MCF 10A (cell line): ENCODE results near the gene MRPL28. TPM values are rescaled to one million over a fixed set of nuclear protein-coding genes. Genes with fewer than 3 reads are reported as not detected.

Experiments used
- BruUV-seq: library from RNA; stranded (reverse); fragments of 400-500 nt; replicated peaks from 2 replicates; lab custom pipeline; 2021; lab: Mats Ljungman, UMichigan
- CTCF ChIA-PET: fragments of 300-600 bp; sonication (Branson Sonifier 250); formaldehyde crosslinking; extraction: SDS; loops from one replicate; lab custom pipeline; 2021; ENCODE audit warnings: antibody characterized with exemption, inconsistent platforms; lab: Yijun Ruan, JAX
- POLR2A ChIA-PET: fragments of 300-600, 350-650 bp; sonication (Branson Sonifier 250); formaldehyde crosslinking; extraction: SDS; loops from one replicate; lab custom pipeline; 2020; ENCODE audit warnings: antibody characterized with exemption, inconsistent platforms; lab: Yijun Ruan, JAX
- DNase-seq: peaks from one replicate; pipeline ENCODE4 v3.0.0-alpha.2; 2018; ENCODE audit not compliant: unreplicated experiment
- H3K27ac Mint-ChIP-seq: one replicate; pipeline ENCODE4 v1.8.0; 2022; ENCODE audit warnings: mild to moderate bottlenecking, low read depth, mixed read lengths; ENCODE audit not compliant: unreplicated experiment
- H3K27me3 Mint-ChIP-seq: one replicate; pipeline ENCODE4 v1.8.0; 2022; ENCODE audit warnings: mixed read lengths; ENCODE audit not compliant: insufficient read depth, unreplicated experiment
- H3K36me3 Mint-ChIP-seq: one replicate; pipeline ENCODE4 v1.8.0; 2022; ENCODE audit warnings: mild to moderate bottlenecking, moderate library complexity, mixed read lengths; ENCODE audit not compliant: insufficient read depth, unreplicated experiment
- H3K4me1 Mint-ChIP-seq: one replicate; pipeline ENCODE4 v1.8.0; 2022; ENCODE audit warnings: mixed read lengths; ENCODE audit not compliant: insufficient read depth, unreplicated experiment
- H3K4me3 Mint-ChIP-seq: one replicate; pipeline ENCODE4 v1.8.0; 2022; ENCODE audit warnings: mild to moderate bottlenecking, moderate library complexity, mixed read lengths; ENCODE audit not compliant: unreplicated experiment
- H3K9me3 Mint-ChIP-seq: one replicate; pipeline ENCODE4 v1.8.0; 2022; ENCODE audit warnings: mixed read lengths; ENCODE audit not compliant: unreplicated experiment
- CTCF ChIP-seq: fragments of 200-600 bp; IDR thresholded peaks from one replicate; pipeline ENCODE4 v1.8.0; 2022; ENCODE audit warnings: antibody characterized with exemption, mild to moderate bottlenecking; ENCODE audit not compliant: unreplicated experiment
- intact Hi-C: fragments of 100-400 bp; cut with micrococcal nuclease; formaldehyde crosslinking; loops from 2 replicates; pipeline ENCODE4 v1.14.1; 2022
- total RNA-seq: library from RNA; stranded (reverse); gene quantifications from 2 replicates; pipeline ENCODE4 v1.2.3, GENCODE V29; 2022

MRPL28 gene
- total RNA-seq, 1 experiment from 2014 or later = 105 TPM

DNA sequence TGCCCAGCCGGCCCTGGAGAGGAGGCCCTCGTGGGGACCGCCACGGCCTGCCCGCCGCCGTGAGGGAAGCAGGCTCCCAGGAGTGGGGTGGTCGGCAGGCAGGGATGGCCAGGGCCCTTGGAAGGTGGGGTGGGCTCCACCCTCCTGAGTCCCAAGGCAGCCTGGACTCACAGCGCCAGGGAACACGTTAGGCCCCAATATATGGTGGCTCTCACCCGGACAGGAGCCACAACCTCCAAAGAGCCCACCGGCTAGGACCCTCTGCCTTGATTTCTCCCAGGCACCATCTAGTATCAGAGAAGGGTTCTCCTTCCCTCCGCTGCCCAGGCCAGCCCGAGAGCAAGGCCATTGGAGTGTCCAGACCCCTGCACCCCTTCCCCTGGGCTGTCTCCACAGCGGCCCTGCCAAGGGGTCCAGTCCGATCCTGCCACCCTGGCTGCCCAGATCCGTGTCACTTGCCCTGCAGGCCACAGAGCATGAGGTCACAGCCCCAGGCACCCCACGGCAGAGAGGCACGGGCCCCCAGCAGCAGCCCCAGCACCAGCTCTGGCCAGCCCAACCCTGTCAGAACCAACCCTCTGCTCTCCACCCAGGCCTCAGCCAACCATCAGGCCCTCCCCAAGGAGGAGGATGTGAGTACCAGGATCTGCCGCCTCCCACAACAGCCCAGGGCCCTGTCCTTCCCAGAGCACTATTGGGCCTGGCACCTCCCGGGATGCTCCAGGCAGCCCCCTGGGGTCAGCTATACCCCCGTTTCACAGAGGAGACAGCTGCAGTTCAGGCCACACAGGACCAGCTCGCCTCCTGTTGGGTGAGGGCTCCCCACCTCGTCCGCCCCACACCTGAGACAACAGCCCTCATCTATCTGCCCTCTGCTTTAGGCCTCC, 16.7 kb downstream of the MRPL28 start:
- H3K4me3 Mint-ChIP-seq = peak overlapping the region; percentile 71
- no peak overlapping the region for H3K27ac Mint-ChIP-seq
- TF ChIP-seq CTCF = no peak
- no TSS peak for BruUV-seq
- peaks cover 10% of the 10 kb centered on the region for H3K36me3 Mint-ChIP-seq
- peak; percentile 21 for DNase-seq
- H3K9me3 Mint-ChIP-seq = no peaks in the 10 kb centered on the region
- ChIA-PET POLR2A (interaction anchor here (0.6 to 3.5 kb wide), 7 partner anchors 9 to 125 kb away, joined by 3 to 20 read pairs (median 8); partner anchors contain the start of genes FAM234A, LUC7L and MRPL28), CTCF (interaction anchor here (0.5 to 1.7 kb wide), 3 partner anchors 54 to 288 kb away, joined by 3 to 5 read pairs (median 3); no protein-coding TSS in a partner anchor)
- intact Hi-C loops = no loop called here
- H3K27me3 Mint-ChIP-seq = no peaks in the 10 kb centered on the region
- peaks cover 6% of the 10 kb centered on the region for H3K4me1 Mint-ChIP-seq

- POLR2A ChIA-PET = interaction anchor here (1.3 to 3.5 kb wide), 5 partner anchors 18 to 124 kb away, joined by 3 to 20 read pairs (median 13); partner anchors contain the start of genes FAM234A, LUC7L and MRPL28
- intact Hi-C loops = no loop called here
- DNase-seq = peak; percentile 99
- H3K9me3 Mint-ChIP-seq = no peaks in the 10 kb centered on the region
- TF ChIP-seq CTCF = peak; percentile 50
- peaks cover 10% of the 10 kb centered on the region for H3K36me3 Mint-ChIP-seq
- H3K4me1 Mint-ChIP-seq = peaks cover 13% of the 10 kb centered on the region
- peak within 1 kb of the TSS; percentile 39 for H3K27ac Mint-ChIP-seq
- BruUV-seq = no TSS peak
- H3K4me3 Mint-ChIP-seq = peak within 1 kb of the TSS; percentile 74
- H3K27me3 Mint-ChIP-seq = no peaks in the 10 kb centered on the region
- CTCF ChIA-PET = interaction anchor here (0.5 to 1.2 kb wide), 2 partner anchors 73 to 145 kb away, joined by 3 to 6 read pairs; partner anchors contain the start of gene ARHGDIG
These were observed 17.6 kb downstream of the MRPL28 start, which contains the start of gene AXIN1 for GRCh38 chr16:352547-353403. Gene AXIN1 (minus strand): TSS chr16:352723. CDS start chr16:347025, 5,698 bp downstream.

- CTCF ChIA-PET = interaction anchor here (0.5 to 1.8 kb wide), 4 partner anchors 10 to 146 kb away, joined by 3 to 10 read pairs (median 4); partner anchors contain the start of gene ARHGDIG
These were observed 18.4 kb downstream of the MRPL28 start for GRCh38 chr16:351804-352520.

More at GRCh38 chr16:351804-352520, 18.4 kb downstream of the MRPL28 start:
- Mint-ChIP-seq H3K36me3 (peaks cover 10% of the 10 kb centered on the region), H3K27me3 (no peaks in the 10 kb centered on the region), H3K9me3 (no peaks in the 10 kb centered on the region), H3K4me3 (peak overlapping the region; percentile 74), H3K27ac (peak overlapping the region; percentile 39), H3K4me1 (peaks cover 21% of the 10 kb centered on the region)
- no peak for TF ChIP-seq CTCF
- intact Hi-C loops = no loop called here
- no TSS peak for BruUV-seq
- DNase-seq = no peak
- POLR2A ChIA-PET = interaction anchor here (0.6 to 3.5 kb wide), 7 partner anchors 14 to 1812 kb away, joined by 3 to 20 read pairs (median 4); partner anchors contain the start of genes FAM234A, LUC7L and MRPL28
